IMR-90 (cell line): ENCODE results near the gene PNPLA1. TPM values are rescaled to one million over a fixed set of nuclear protein-coding genes. Genes with fewer than 3 reads are reported as not detected.

Experiments
- ATAC-seq: fragments of 200-7000 bp; cut with Tn5 transposase; 2 replicates; pipeline ENCODE4 v1.9.1; 2020; ENCODE audit warnings: low read depth, mild to moderate bottlenecking, moderate library complexity
- BruUV-seq: library from RNA; stranded (reverse); fragments of 400-500 nt; replicated peaks from 2 replicates; lab custom pipeline; 2021; lab: Mats Ljungman, UMichigan
- CTCF ChIA-PET: fragments of 300-600 bp; formaldehyde crosslinking; extraction: SDS; loops from one replicate; lab custom pipeline; 2021; ENCODE audit warnings: antibody characterized with exemption; lab: Yijun Ruan, JAX
- POLR2A ChIA-PET: fragments of 300-600 bp; sonication (Branson Sonifier 250); formaldehyde crosslinking; loops from one replicate; lab custom pipeline; 2022; ENCODE audit warnings: antibody characterized with exemption; ENCODE audit not compliant: unreplicated experiment; lab: Charles Lee
- DNase-seq: peaks from one replicate; pipeline ENCODE4 v3.0.0; 2013
- H2AFZ ChIP-seq: replicated peaks from 2 replicates; pipeline ENCODE3; 2013; ENCODE audit warnings: low read length, mild to moderate bottlenecking; ENCODE audit not compliant: poor library complexity
- H2AK5ac ChIP-seq: 2 replicates; pipeline ENCODE4 v1.6.1; 2013; ENCODE audit warnings: low read depth, low read length, inconsistent platforms
- H2AK9ac ChIP-seq: replicated peaks from 2 replicates; pipeline ENCODE3; 2013; ENCODE audit warnings: mild to moderate bottlenecking, low read depth, low read length, moderate library complexity; ENCODE audit not compliant: poor library complexity
- H2BK120ac ChIP-seq: 2 replicates; pipeline ENCODE4 v1.6.1; 2013; ENCODE audit warnings: low read depth, low read length, inconsistent platforms
- H2BK15ac ChIP-seq: 3 replicates; pipeline ENCODE4 v1.6.1; 2013; ENCODE audit warnings: low read depth, low read length, inconsistent platforms
- H2BK20ac ChIP-seq: 2 replicates; pipeline ENCODE4 v1.6.1; 2013; ENCODE audit warnings: low read depth, mild to moderate bottlenecking, inconsistent platforms, low read length, moderate library complexity
- H2BK5ac ChIP-seq: 2 replicates; pipeline ENCODE4 v1.6.1; 2013; ENCODE audit warnings: mild to moderate bottlenecking, low read depth, low read length, inconsistent platforms; ENCODE audit not compliant: poor library complexity, severe bottlenecking
- H3K14ac ChIP-seq: replicated peaks from 2 replicates; pipeline ENCODE4 v1.6.1; 2013; ENCODE audit warnings: low read depth, low read length, inconsistent platforms
- H3K18ac ChIP-seq: 2 replicates; pipeline ENCODE4 v1.6.1; 2013; ENCODE audit warnings: low read depth, low read length, control low read depth
- H3K23ac ChIP-seq: 2 replicates; pipeline ENCODE4 v1.6.1; 2013; ENCODE audit warnings: low read depth, low read length, inconsistent platforms
- H3K27ac ChIP-seq: 2 replicates; pipeline ENCODE4 v1.5.1; 2013; ENCODE audit warnings: mild to moderate bottlenecking, control low read depth, low read length; ENCODE audit not compliant: insufficient read depth
- H3K27me3 ChIP-seq: 2 replicates; pipeline ENCODE4 v1.6.1; 2013; ENCODE audit warnings: low read length; ENCODE audit not compliant: control insufficient read depth, insufficient read depth
- H3K36me3 ChIP-seq: 2 replicates; pipeline ENCODE4 v1.6.1; 2013; ENCODE audit warnings: low read length, mixed read lengths; ENCODE audit not compliant: control insufficient read depth, insufficient read depth
- H3K4ac ChIP-seq: 2 replicates; pipeline ENCODE4 v1.6.1; 2013; ENCODE audit warnings: low read depth, low read length, inconsistent platforms
- H3K4me1 ChIP-seq: 2 replicates; pipeline ENCODE4 v1.6.1; 2013; ENCODE audit warnings: low read length, mixed read lengths; ENCODE audit not compliant: control insufficient read depth, insufficient read depth
- H3K4me2 ChIP-seq: 2 replicates; pipeline ENCODE4 v1.6.1; 2013; ENCODE audit warnings: low read depth, mild to moderate bottlenecking, control low read depth, low read length, moderate library complexity
- H3K4me3 ChIP-seq: 2 replicates; pipeline ENCODE4 v1.5.1; 2013; ENCODE audit warnings: low read depth, mild to moderate bottlenecking, control low read depth, low read length, moderate library complexity; ENCODE audit not compliant: insufficient read depth
- H3K56ac ChIP-seq: 2 replicates; pipeline ENCODE4 v1.6.1; 2013; ENCODE audit warnings: low read length, inconsistent platforms; ENCODE audit not compliant: insufficient read depth; ENCODE audit errors: extremely low read depth
- H3K79me1 ChIP-seq, 2 experiments: 2 replicates each; pipeline ENCODE4 v1.6.1; 2013; ENCODE audit warnings: low read length in 2 of 2, inconsistent platforms in 1 of 2, low read depth in 1 of 2
- H3K9ac ChIP-seq: 2 replicates; pipeline ENCODE4 v1.6.1; 2013; ENCODE audit warnings: low read depth, low read length, control low read depth
- H3K9me1 ChIP-seq: 2 replicates; pipeline ENCODE4 v1.6.1; 2013; ENCODE audit warnings: low read length, inconsistent platforms; ENCODE audit not compliant: insufficient read depth
- H3K9me3 ChIP-seq: 2 replicates; pipeline ENCODE4 v1.6.1; 2013; ENCODE audit warnings: low read length; ENCODE audit not compliant: control insufficient read depth, insufficient read depth
- H4K20me1 ChIP-seq: 2 replicates; pipeline ENCODE4 v1.6.1; 2013; ENCODE audit warnings: low read length, inconsistent platforms; ENCODE audit not compliant: insufficient read depth
- H4K5ac ChIP-seq: 2 replicates; pipeline ENCODE4 v1.6.1; 2013; ENCODE audit warnings: mild to moderate bottlenecking, low read depth, low read length, control low read depth
- H4K8ac ChIP-seq, 2 experiments: 2 replicates each; pipeline ENCODE4 v1.6.1; 2013; ENCODE audit warnings: low read depth in 2 of 2, low read length in 2 of 2, control low read depth in 1 of 2, inconsistent platforms in 1 of 2
- H4K91ac ChIP-seq: 2 replicates; pipeline ENCODE4 v1.6.1; 2013; ENCODE audit warnings: low read depth, low read length, inconsistent platforms; ENCODE audit not compliant: insufficient read depth
- BHLHE40 ChIP-seq: fragments of 150-350 bp; IDR thresholded peaks from 2 replicates; pipeline ENCODE4 v1.6.1; 2016; ENCODE audit warnings: mild to moderate bottlenecking, low read depth, low read length
- CEBPB ChIP-seq: IDR thresholded peaks from 2 replicates; pipeline ENCODE4 v1.6.1; 2012; ENCODE audit warnings: low read depth, low read length, improper control_type of control experiment
- CHD1 ChIP-seq: IDR thresholded peaks from 2 replicates; pipeline ENCODE4 v1.6.1; 2012; ENCODE audit warnings: low read depth, low read length, improper control_type of control experiment
- ELK1 ChIP-seq: fragments of 150-350 bp; IDR thresholded peaks from 2 replicates; pipeline ENCODE4 v1.6.1; 2016; ENCODE audit warnings: low read depth, mild to moderate bottlenecking, low read length, moderate library complexity, borderline replicate concordance
- FOS ChIP-seq: fragments of 150-350 bp; IDR thresholded peaks from 2 replicates; pipeline ENCODE4 v1.6.1; 2016; ENCODE audit warnings: low read depth, low read length
- MAFK ChIP-seq: IDR thresholded peaks from 2 replicates; pipeline ENCODE4 v1.6.1; 2012; ENCODE audit warnings: low read depth, low read length, improper control_type of control experiment
- MAZ ChIP-seq: IDR thresholded peaks from 2 replicates; pipeline ENCODE4 v1.6.1; 2012; ENCODE audit warnings: low read depth, mild to moderate bottlenecking, low read length, improper control_type of control experiment, moderate library complexity, borderline replicate concordance
- MXI1 ChIP-seq: IDR thresholded peaks from 2 replicates; pipeline ENCODE4 v1.6.1; 2012; ENCODE audit warnings: low read depth, mild to moderate bottlenecking, low read length, moderate library complexity, borderline replicate concordance
- NFE2L2 ChIP-seq: fragments of 150-350 bp; IDR thresholded peaks from 2 replicates; pipeline ENCODE4 v1.6.1; 2016; ENCODE audit warnings: low read depth, mild to moderate bottlenecking, low read length
- POLR2A ChIP-seq: IDR thresholded peaks from 2 replicates; pipeline ENCODE4 v1.6.1; 2012; ENCODE audit warnings: mild to moderate bottlenecking, low read depth, low read length
- RAD21 ChIP-seq: IDR thresholded peaks from 2 replicates; pipeline ENCODE4 v1.6.1; 2012; ENCODE audit warnings: low read length, improper control_type of control experiment
- RCOR1 ChIP-seq: IDR thresholded peaks from 2 replicates; pipeline ENCODE4 v1.6.1; 2012; ENCODE audit warnings: mild to moderate bottlenecking, low read length, improper control_type of control experiment; ENCODE audit not compliant: insufficient replicate concordance
- RFX5 ChIP-seq: IDR thresholded peaks from 2 replicates; pipeline ENCODE4 v1.8.0; 2012; ENCODE audit warnings: low read depth, mild to moderate bottlenecking, low read length, moderate library complexity
- SMC3 ChIP-seq: fragments of 150-350 bp; IDR thresholded peaks from 2 replicates; pipeline ENCODE4 v1.6.1; 2016; ENCODE audit warnings: low read depth, mild to moderate bottlenecking, antibody characterized with exemption, low read length, moderate library complexity
- WGBS, 2 experiments: methylation state at CpG; one replicate each; pipeline versions ENCODE4 v1.1.5 to v1.1.7; 2013; ENCODE audit warnings: missing lambda C conversion rate in 2 of 2; ENCODE audit not compliant: insufficient read length in 1 of 2; ENCODE audit errors: extremely low coverage in 2 of 2; 5-methylcytosine and 5-hydroxymethylcytosine counted together
- dilution Hi-C: fragments of 300-500 bp; cut with HindIII; formaldehyde crosslinking; loops from one replicate; pipeline ENCODE4 v1.14.3; 2018; ENCODE audit warnings: low sequenced_read_pairs; ENCODE audit not compliant: unreplicated experiment
- in situ Hi-C: fragments of 300-500 bp; cut with MboI; formaldehyde crosslinking; loops from 3 replicates; pipeline ENCODE4 v1.14.3; 2019; ENCODE audit warnings: low sequenced_read_pairs, inconsistent platforms, mixed read lengths
- intact Hi-C: fragments of 100-400 bp; cut with micrococcal nuclease; formaldehyde crosslinking; loops from 2 replicates; pipeline ENCODE4 v1.10.0; 2022
- polyA plus RNA-seq, 3 experiments: library from polyadenylated mRNA; depleted of rRNA; stranded (reverse); fragments of >200 nt; gene quantifications; 2 replicates each; pipeline ENCODE4 v1.2.3, GENCODE V29; 2012; ENCODE audit warnings: low replicate concordance in 1 of 3
- total RNA-seq: library from RNA; depleted of rRNA; stranded (reverse); fragments of >200 nt; gene quantifications from 2 replicates; pipeline ENCODE4 v1.2.3, GENCODE V29; 2012
- TF ChIP-seq, protein P1 (sequence below): fragments of 150-350 bp; IDR thresholded peaks from 2 replicates; pipeline ENCODE4 v1.6.1; 2017; ENCODE audit warnings: mild to moderate bottlenecking, antibody characterized with exemption, low read length, low read depth
- TF ChIP-seq, protein P2 (sequence below): conservative IDR thresholded peaks from 2 replicates; pipeline ENCODE4 v1.5.1; 2012; ENCODE audit warnings: mild to moderate bottlenecking, low read depth, low read length, improper control_type of control experiment

The PNPLA1 gene
- total and polyA plus RNA-seq, 2 of the 4 experiments (the other 2 are of a cell fraction): not detected

DNA sequence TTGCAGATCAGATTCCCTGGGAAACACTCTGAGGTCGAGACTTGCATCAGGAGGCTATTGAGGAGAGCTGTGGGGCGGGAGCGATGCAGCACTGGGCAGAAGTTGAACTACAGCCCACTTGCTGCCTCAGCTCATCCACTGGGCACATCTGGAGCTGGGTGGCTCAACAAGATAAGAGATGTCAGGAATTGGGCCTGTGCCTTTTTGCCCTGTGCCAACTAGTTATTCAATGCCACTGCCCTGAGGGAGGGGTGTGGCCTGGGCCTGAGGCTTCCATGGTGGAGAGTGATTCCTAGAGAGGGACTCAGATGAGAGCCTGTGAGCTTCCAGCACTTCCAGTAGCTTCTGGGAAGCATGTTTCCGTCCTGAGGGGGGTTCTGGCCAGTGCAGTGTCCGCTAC, 40.6 kb upstream of the PNPLA1 start:
- no TSS peak for BruUV-seq
- no peak overlapping the region for H2AK5ac ChIP-seq
- H3K18ac ChIP-seq: no peak overlapping the region
- peaks cover 60% of the 10 kb centered on the region for H3K36me3 ChIP-seq
- H3K14ac ChIP-seq: no peak overlapping the region
- no peak overlapping the region for H3K9ac ChIP-seq
- H4K5ac ChIP-seq: no peak overlapping the region
- H2BK120ac ChIP-seq: no peak overlapping the region
- H3K4me3 ChIP-seq: no peak overlapping the region
- H3K23ac ChIP-seq: no peak overlapping the region
- H3K27me3 ChIP-seq: no peaks in the 10 kb centered on the region
- dilution Hi-C loops: no loop called here
- H3K56ac ChIP-seq: no peak overlapping the region
- no peak overlapping the region for H3K27ac ChIP-seq
- CTCF ChIA-PET: no interaction called here
- peaks cover 6% of the 10 kb centered on the region; the same call in 1 of the 2 replicates for H3K4me1 ChIP-seq
- peaks cover 4 to 18% of the 10 kb centered on the region in 2 experiments for H3K79me1 ChIP-seq
- POLR2A ChIA-PET: interaction anchor here (0.7 kb wide), 1 partner anchor 48 kb away, joined by 3 read pairs; no protein-coding TSS in a partner anchor
- H3K9me1 ChIP-seq: peaks cover 4% of the 10 kb centered on the region
- ATAC-seq (no peak), DNase-seq (no peak)
- no peak overlapping the region for H4K91ac ChIP-seq
- peaks cover 9% of the 10 kb centered on the region; the same call in 1 of the 2 replicates for H4K20me1 ChIP-seq
- no peak overlapping the region for H2BK5ac ChIP-seq
- intact Hi-C loops: no loop called here
- H3K9me3 ChIP-seq: no peaks in the 10 kb centered on the region
- H2AFZ ChIP-seq: no peak overlapping the region
- TF ChIP-seq ELK1 (no peak), CEBPB (no peak), MXI1 (no peak), MAFK (no peak), RFX5 (no peak), MAZ (no peak), RAD21 (no peak), BHLHE40 (no peak), SMC3 (no peak), NFE2L2 (no peak), FOS (no peak), CHD1 (no peak), RCOR1 (no peak), POLR2A (no peak)
- TF ChIP-seq, protein P1, sequence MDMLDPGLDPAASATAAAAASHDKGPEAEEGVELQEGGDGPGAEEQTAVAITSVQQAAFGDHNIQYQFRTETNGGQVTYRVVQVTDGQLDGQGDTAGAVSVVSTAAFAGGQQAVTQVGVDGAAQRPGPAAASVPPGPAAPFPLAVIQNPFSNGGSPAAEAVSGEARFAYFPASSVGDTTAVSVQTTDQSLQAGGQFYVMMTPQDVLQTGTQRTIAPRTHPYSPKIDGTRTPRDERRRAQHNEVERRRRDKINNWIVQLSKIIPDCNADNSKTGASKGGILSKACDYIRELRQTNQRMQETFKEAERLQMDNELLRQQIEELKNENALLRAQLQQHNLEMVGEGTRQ: no peak
- TF ChIP-seq, protein P2, sequence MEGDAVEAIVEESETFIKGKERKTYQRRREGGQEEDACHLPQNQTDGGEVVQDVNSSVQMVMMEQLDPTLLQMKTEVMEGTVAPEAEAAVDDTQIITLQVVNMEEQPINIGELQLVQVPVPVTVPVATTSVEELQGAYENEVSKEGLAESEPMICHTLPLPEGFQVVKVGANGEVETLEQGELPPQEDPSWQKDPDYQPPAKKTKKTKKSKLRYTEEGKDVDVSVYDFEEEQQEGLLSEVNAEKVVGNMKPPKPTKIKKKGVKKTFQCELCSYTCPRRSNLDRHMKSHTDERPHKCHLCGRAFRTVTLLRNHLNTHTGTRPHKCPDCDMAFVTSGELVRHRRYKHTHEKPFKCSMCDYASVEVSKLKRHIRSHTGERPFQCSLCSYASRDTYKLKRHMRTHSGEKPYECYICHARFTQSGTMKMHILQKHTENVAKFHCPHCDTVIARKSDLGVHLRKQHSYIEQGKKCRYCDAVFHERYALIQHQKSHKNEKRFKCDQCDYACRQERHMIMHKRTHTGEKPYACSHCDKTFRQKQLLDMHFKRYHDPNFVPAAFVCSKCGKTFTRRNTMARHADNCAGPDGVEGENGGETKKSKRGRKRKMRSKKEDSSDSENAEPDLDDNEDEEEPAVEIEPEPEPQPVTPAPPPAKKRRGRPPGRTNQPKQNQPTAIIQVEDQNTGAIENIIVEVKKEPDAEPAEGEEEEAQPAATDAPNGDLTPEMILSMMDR: no peak
- no peak overlapping the region for H3K4ac ChIP-seq
- in situ Hi-C loops: no loop called here
- H2BK20ac ChIP-seq: no peak overlapping the region
- no peak overlapping the region for H2BK15ac ChIP-seq
- no peak overlapping the region for H3K4me2 ChIP-seq
- H2AK9ac ChIP-seq: no peak overlapping the region
- no CpG with 5 or more reads among the region's 5 CpGs for WGBS, 2 experiments
- no peak overlapping the region for H4K8ac ChIP-seq
